Lower leg skin (tissue), 3 donors: ENCODE results near the gene RNF5.

Source experiments
- CTCF ChIP-seq, 3 donors: fragments of 450-650 bp; IDR thresholded peaks; one replicate each; pipeline ENCODE4 v1.5.1; 2016; ENCODE audit warnings: antibody characterized with exemption in 3 of 3, mild to moderate bottlenecking in 3 of 3, moderate library complexity in 2 of 3
- POLR2A ChIP-seq, 2 donors: fragments of 450-650 bp; IDR thresholded peaks; one replicate each; pipeline ENCODE4 v1.6.1; 2016 to 2017; ENCODE audit warnings: antibody characterized with exemption in 2 of 2, mild to moderate bottlenecking in 1 of 2, moderate library complexity in 1 of 2

- no peak for TF ChIP-seq POLR2A (IDR thresholded peaks at IDR 0.05)
- TF ChIP-seq CTCF (IDR thresholded peaks at IDR 0.05): no peak
These were observed 34.0 kb downstream of the RNF5 start for GRCh38 chr6:32212076-32212760.
